Stimulated activated CD4-positive, alpha-beta T cell treated with anti-CD3 and anti-CD28 coated beads, TNF-alpha, amount 100 ng/mL, for 1 hour (primary cell): ENCODE results near the gene KCNS3.

ENCODE experiments used
- DNase-seq, 3 donors: peaks; one replicate each; pipeline ENCODE4 v3.0.0-alpha.2; 2020; ENCODE audit warnings: low read depth in 3 of 3, low spot score in 1 of 3

Gene KCNS3

GRCh38 chr2:17878281-17879136, at the start of gene KCNS3:
KCNS3 (plus strand) TSS chr2:17878667; CDS start chr2:17931009, 52,342 bp downstream.
- DNase-seq: no peak

DNA sequence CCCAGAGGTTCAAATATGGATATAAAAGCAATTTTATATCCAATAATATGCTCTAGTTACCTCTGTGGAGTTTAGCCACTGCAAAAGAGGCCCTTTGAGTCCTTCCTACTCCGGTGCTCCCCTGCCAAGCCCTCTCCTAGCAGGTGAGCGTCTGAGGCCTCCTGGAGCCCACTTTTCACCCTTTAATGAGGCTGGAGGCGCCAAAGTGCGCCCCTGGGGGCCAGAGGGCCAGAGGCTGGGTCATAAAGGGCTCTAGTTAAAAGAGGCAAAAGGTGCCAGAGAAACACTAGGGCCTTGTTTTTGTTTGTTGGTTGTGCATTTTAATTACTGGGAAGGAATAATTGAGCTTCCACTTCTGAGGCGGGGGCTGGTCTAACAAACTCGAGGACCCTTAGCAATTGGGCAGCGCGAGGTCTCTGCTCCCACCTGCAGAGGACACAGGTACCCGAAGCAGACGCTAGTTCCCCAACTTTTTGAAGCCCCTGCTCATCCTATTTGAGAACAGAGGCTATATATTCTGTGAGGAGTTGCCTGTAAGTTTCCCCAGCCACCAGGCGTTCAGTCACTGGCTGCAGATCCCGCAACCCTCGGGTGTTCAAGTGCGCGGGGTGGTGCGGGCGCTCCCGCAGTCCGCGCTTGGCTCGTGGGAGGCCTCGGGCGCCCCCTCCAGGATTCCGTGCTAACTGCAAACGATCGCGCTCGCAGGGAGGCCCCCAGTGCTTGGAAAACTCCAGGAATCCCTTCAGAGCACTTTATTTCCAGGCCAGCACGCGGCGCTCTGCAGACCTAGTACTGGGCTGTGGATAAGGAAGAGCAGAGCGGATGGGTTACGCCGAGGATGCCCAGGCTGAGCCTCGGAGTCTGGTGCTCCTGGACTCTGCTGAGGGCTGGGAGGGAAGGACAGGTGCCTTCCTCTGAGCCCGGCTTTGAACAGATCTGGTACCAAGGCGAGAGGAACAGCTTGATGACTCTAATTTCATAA, 48.1 kb upstream of the KCNS3 start:
- peak in 1 of 3 donors; percentile 32 for DNase-seq

- DNase-seq: no peak
These were observed 43.0 kb upstream of the KCNS3 start for GRCh38 chr2:17835516-17835915.

GRCh38 chr2:17839959-17840358, 38.5 kb upstream of the KCNS3 start:
- DNase-seq: no peak

DNA sequence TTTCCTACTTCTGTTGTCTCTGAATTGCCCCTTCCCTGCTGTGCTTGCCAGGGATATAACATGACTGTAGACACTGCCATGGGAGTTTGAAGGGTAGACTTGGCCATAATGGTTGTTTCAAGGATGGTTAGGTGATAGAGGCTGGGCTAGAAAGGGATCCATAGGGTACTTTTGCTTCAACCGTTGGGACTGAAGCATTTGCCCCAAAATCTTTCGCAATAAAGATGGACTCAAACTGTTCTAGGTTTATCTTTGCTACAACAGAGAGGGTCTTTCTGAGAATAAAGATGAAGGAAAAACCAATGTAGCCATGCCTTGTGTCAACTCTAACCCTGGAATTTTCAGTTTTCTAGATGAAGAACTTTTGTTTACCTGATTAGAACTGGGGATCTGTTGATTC, 35.0 kb upstream of the KCNS3 start:
- no peak for DNase-seq

DNA sequence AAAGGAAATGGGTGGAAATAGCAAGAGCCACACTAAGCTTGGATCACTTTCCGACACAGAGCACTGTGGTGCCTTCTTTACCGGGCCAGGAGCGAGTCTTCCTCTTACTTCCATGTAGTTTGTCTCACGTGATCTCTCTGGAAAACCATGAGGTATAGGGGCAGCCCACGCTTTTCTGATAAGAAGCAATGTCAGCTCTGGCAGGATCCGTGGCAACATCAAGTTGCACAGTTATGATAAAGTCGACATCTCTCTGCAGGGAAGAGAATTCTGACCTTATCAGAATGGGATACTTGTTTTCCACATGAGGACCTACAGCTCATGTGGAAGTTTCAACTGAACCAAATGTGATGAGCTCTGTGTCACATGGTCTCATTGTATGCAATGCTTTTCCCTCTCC, 32.7 kb upstream of the KCNS3 start:
- no peak for DNase-seq

DNA sequence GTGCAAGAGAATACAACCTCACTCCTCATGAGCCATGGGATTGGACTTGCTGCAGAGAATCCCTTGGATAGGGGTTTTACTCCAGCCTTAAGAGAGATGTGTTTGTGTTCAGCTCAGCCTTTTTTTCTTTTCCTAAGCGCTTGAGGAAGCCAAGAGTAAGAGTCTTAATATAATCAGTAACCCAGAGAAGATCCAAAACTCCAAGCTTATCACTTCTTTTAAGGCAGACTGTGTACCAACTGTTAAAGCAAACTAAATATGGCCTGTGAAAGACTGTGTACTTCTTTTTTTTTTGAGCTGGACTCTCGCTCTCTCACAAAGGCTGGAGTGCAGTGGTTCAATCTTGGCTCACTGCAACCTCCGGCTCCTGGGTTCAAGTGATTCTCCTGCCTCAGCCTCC, 31.8 kb upstream of the KCNS3 start:
- no peak for DNase-seq

DNA sequence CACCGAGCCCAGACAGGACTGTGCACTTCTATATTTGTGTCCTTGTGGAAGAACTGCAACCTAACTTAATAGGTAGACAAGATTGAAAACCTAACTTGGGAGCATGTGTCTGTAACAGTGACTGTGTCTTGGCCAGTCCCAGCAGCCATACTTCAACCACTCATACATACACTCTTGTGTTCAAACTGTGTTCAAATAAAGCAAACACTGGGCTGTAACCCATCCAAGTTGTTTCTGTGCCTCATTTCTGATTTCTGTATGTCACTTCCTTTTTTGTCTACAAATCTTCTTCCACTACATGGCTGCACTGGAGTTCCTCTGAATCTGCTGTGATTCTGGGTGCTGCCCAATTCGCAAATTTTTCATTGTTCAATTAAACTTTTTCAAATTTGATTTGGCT, 31.2 kb upstream of the KCNS3 start:
- no peak for DNase-seq

- no peak for DNase-seq
These were observed 29.2 kb upstream of the KCNS3 start for GRCh38 chr2:17849275-17849674.

- DNase-seq: no peak
These were observed 28.3 kb upstream of the KCNS3 start for GRCh38 chr2:17850151-17850550.

DNA sequence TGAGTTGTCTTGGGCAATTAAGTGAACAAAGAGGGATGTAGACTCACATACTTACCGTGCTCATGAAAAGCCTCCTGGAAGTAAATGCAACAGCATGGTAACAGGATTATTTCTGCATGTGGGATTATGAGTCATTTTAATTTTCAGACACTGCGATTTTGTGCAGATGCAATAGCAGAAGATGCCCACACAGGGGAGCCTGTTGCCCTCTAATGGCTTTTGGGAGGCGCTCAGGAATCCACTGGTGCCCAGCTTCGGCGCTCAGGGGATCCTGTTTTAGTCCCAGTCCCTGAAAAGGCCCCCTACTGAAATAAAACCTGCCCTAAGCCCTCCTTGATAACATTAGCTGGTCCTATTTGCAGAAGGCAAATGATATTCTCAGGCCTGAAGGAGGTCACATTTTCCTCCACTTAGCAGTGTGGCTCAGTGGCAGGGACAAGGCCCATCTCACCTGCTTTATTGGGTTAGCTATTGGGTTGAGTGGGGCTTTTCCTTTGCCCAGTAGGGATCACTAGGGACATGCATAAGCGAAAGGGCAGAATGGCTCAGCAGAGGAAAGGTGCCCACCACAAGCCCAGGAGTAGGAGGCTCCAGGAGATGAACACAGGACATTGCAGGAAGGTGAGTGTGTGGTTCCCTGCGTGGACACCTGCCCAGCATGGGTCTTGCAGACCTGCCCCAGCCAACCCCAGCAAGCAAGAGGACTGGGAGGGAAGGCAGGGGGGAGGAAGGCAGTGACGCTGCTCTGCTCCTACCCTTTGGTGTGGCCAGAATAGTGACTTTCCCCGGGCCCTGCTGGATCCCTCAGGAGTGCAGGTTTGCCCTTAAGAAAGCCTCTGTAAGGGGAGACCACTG, 26.5 kb upstream of the KCNS3 start:
- DNase-seq: no peak

DNA sequence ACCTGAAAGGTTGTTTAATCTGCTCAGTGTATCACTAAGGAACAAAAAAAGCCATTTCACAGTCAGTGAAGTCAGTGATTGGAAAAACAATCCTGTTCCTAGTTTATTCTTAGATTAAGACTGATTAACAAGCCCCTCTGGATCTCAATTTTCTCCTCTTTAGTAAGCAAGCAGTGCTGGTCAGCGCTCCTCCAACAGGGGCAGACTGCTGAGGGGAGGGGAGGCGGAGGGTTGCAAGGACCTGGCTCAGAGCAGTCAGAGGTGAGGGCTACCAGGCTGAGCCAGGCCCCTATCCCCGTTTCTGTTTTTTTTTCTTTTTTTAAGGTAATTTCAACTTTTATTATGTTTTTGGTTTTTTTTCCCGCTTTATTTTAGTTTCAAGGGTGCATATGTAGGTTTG, 24.7 kb upstream of the KCNS3 start:
- DNase-seq: no peak

- DNase-seq: no peak
These were observed 21.4 kb upstream of the KCNS3 start for GRCh38 chr2:17857021-17857420.

DNA sequence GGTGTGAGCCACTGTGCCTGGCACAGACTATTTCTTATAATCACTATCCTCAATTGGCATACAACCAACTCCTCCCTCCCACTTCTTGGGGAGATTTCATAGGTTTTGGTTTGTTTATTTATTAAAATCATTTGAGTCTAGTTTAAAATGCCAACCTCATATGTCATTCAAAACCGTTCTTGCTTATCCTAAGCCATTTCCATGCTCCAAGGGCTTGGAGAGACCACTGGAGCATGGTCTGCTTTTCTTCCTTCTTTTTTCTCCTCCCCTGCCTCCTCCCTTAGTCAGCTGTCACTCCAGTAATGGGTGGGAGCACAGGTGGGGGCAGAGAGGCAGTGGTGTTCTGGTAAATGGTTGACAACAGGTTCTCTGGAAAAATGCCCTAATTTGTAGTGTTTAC, 20.4 kb upstream of the KCNS3 start:
- DNase-seq: no peak

GRCh38 chr2:17863539-17863938, 14.9 kb upstream of the KCNS3 start:
- DNase-seq: no peak

DNA sequence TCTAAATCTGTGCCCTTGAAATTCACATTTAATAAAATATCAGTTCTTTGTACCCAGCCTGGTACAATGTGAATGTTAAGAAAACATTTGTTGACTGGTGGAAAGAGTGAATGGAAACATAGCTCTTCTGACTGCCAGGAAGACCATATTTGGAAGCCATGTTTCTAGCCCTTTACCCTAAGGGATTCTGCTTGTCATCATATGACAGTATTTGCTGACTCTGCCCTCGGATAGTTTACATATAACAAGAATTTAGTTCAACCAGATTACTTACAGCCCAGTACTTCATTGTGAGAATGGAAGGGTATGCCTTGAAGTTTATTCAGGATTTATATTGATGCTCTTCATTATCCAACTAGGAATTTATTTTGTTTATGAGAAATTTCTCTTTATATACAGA, 13.8 kb upstream of the KCNS3 start:
- no peak for DNase-seq

DNA sequence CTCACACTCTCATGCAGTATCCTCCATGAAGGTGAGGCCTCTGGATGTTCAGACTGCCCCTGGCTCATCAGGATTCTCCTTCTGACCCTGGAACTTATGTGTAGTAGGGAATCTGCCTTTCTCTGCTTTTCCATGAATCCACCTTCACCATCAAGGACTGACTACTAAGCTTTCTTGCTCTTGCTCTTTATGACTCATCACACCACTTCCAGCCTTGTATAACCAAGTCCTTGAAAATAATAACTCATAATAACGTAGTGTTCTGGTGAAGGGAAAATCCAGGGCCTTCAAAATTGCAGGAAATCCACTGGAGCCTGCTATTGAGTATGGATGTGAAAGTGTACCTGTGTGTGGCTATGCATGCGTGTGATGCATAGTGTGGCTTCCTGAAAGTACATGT, 11.3 kb upstream of the KCNS3 start:
- no peak for DNase-seq

DNA sequence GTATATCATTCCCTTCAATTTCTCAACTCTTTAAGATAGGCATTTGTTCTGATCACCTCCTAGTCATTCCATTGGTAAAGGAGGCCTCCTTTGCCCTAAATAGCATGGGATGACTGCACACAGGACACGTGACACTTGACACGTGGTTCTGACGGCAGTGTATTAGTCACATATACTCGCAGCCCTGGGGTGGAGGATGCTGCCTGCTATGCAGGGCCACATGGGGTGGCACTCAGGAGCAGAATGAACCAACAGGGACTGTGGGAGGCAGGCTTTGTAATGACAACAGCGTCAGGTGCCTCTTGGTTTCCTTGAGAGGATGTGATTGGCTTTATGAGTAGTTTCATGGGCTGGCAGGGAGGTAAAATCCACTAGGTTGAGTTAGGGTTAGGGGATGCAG, 9.3 kb upstream of the KCNS3 start:
- no peak for DNase-seq

DNA sequence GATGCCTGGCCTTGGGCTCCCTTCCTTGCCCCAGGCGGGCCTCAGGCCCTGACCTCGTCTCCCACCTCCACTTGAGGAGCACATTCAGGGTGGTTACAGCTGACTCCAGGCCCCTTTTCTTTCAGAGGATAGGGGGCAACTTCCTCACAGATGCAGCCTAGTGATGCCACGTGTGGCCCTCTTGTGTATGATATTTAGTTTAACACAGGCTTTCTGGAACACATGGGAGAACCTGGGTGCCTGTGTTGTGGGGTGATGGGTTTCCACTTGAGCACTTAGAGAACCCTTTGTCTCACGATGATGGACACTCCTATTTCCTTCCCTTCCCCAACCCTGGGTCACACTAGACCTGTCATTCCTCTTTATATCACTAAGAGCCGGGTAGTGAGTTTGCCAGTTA, 6.8 kb upstream of the KCNS3 start:
- no peak for DNase-seq

GRCh38 chr2:17873021-17873420, 5.4 kb upstream of the KCNS3 start:
- DNase-seq: no peak

DNA sequence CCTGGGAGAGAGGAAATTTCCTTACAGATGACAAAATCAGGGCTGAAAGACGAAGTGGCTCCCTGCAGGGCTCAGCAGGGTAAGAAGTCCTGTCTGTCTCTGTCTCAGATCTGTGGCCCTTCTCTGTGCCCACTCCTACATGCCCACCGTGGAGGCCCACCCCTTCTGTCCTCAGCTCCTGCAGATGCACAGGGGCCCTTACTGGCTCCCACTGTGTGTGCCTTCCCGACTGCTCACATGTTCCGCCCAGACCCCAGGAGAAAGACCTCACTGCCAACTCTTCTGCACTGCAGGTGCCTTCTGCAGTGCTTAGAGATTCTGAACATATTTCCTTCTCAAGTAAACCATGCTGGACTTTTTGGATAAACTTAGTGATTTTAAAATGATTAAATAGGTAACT, 1.9 kb upstream of the KCNS3 start:
- no peak for DNase-seq
